GM19395 (cell line): Measurements from ENCODE around the gene DOC2A.
"Not testable (repeated sequence)": the region's sequence is repeated elsewhere in the genome, so short reads cannot be mapped to it uniquely, and the experiment has no call there.

Experiments used
- ATAC-seq: cut with Tn5 transposase; IDR thresholded peaks from one replicate; pipeline ENCODE4 v1.9.1; 2021; ENCODE audit warnings: mild to moderate bottlenecking, moderate library complexity; ENCODE audit not compliant: unreplicated experiment

DOC2A gene

GRCh38 chr16:29973384-29974246 is 37.2 kb downstream of the DOC2A start, which contains the start of gene TAOK2:
TAOK2 (plus strand) TSS chr16:29973868; CDS start chr16:29977773, 3,905 bp downstream.
- ATAC-seq: peak; percentile 87

GRCh38 chr16:29972992-29973383 is 37.8 kb downstream of the DOC2A start:
- no peak for ATAC-seq

GRCh38 chr16:29972500-29972899 is 38.3 kb downstream of the DOC2A start:
- no peak for ATAC-seq

GRCh38 chr16:29971304-29971703 is 39.5 kb downstream of the DOC2A start:
- ATAC-seq: no peak

- no peak for ATAC-seq
Measured at GRCh38 chr16:29968205-29968604, 42.6 kb downstream of the DOC2A start.

GRCh38 chr16:29963021-29963743 is 47.6 kb downstream of the DOC2A start:
- ATAC-seq: no peak

- ATAC-seq: no peak
Measured at GRCh38 chr16:29962344-29962994, 48.4 kb downstream of the DOC2A start.

- peak; percentile 80 for ATAC-seq
Measured at GRCh38 chr16:29961479-29962343, 49.1 kb downstream of the DOC2A start, which contains the start of gene TMEM219. TMEM219 (plus strand) TSS chr16:29962079; CDS start chr16:29963144, 1,065 bp downstream.

GRCh38 chr16:29961127-29961478 is 49.7 kb downstream of the DOC2A start:
- ATAC-seq: no peak

- ATAC-seq: not testable (repeated sequence)
Measured at GRCh38 chr16:29959821-29960220, 51.0 kb downstream of the DOC2A start.

- ATAC-seq: no peak
Measured at GRCh38 chr16:29959293-29959692, 51.5 kb downstream of the DOC2A start.

GRCh38 chr16:29958756-29959155 is 52.1 kb downstream of the DOC2A start:
- ATAC-seq: no peak
